Measurements from ENCODE around the gene CLDN34.

DNA sequence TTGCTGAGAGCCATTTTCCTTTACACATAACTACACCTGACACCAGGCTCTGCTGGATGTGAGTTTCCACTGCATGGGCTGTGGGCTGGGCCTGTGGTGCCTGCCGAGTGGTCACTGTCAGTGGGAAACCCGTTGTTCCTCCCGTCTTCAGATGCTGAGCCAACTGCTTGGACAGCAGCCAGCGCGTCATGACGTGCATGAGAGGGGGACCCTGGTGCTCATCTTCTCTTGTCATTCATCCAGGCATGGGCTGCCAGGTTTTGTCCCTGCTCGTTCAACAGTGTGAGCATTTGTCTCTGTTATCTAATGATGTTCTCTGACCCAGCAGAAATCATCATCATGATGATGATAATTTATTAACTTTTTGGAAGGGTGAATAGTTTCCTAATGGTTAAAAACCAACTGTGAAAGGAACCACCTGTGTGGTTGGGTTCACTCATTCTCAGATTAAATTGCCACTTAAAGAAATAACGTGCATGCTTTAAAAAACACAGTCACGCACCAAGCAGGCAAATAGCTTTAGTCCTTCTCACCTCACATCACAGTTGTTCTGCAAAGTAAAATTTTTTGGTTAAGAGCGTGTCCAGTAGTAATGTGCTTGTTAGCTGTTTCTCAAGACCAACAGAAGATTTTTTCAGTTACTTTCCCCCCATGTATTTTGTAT, 19.9 kb upstream of the CLDN34 start:
- no peak for TF ChIP-seq NAIF1 (CRISPR knock-in tag; IDR thresholded peaks at IDR 0.05; ENCODE audit: borderline replicate concordance)
- no peak for TF ChIP-seq CTCF (CRISPR knock-in tag; IDR thresholded peaks at IDR 0.05)
- TF ChIP-seq MEF2D (CRISPR knock-in tag; IDR thresholded peaks at IDR 0.05) = no peak
- no peak for TF ChIP-seq ZNF230 (CRISPR knock-in tag; IDR thresholded peaks at IDR 0.05)
- TF ChIP-seq EZH2 (conservative IDR thresholded peaks at IDR 0.05; ENCODE audit: low read depth, low read length) = no peak
- no peak for TF ChIP-seq SAFB2 (CRISPR knock-in tag; IDR thresholded peaks at IDR 0.05; ENCODE audit: borderline replicate concordance, low read depth)
- TF ChIP-seq ZFP62 (CRISPR knock-in tag; IDR thresholded peaks at IDR 0.05) = no peak
- TF ChIP-seq NR2F1 (CRISPR knock-in tag; IDR thresholded peaks at IDR 0.05) = no peak
- TF ChIP-seq ZNF563 (CRISPR knock-in tag; IDR thresholded peaks at IDR 0.05) = no peak
- no peak for TF ChIP-seq SPEN (CRISPR knock-in tag; IDR thresholded peaks at IDR 0.05; ENCODE audit: low read depth)
- TF ChIP-seq ELF1 (CRISPR knock-in tag; IDR thresholded peaks at IDR 0.05) = no peak
- no peak for TF ChIP-seq HOXD1 (CRISPR knock-in tag; IDR thresholded peaks at IDR 0.05)
- no peak for TF ChIP-seq RAD51 (IDR thresholded peaks at IDR 0.05; ENCODE audit: borderline replicate concordance)
- TF ChIP-seq REXO4 (CRISPR knock-in tag; IDR thresholded peaks at IDR 0.05; ENCODE audit: borderline replicate concordance) = no peak
